Pancreas (tissue), 10 donors: ENCODE results near the gene KCNH8. TPM values are rescaled to one million over a fixed set of nuclear protein-coding genes. Genes with fewer than 3 reads are reported as not detected.

Experiments used
- ATAC-seq, 4 donors: fragments of 200-7000 bp; cut with Tn5 transposase; one replicate each; pipeline versions ENCODE4 v1.8.0 to v1.9.1; 2020; ENCODE audit warnings: mild to moderate bottlenecking in 4 of 4, moderate library complexity in 4 of 4
- DNase-seq, 6 donors: peaks; one replicate each; pipeline ENCODE4 v3.0.0-alpha.2; 2020
- FAIRE-seq: peaks from 2 replicates; lab custom pipeline; 2012; peaks lifted over from hg19 to GRCh38; lab: Jason Lieb, UNC
- H3K27ac ChIP-seq, 4 donors: fragments of 200-600 bp; sonication (generic); 1 replicate in 3 of 4; 2 replicates in 1 of 4; pipeline versions ENCODE4 v1.5.0 to v1.8.0; 2020
- H3K27me3 ChIP-seq, 4 donors: fragments of 200-600 bp; one replicate each; pipeline ENCODE4 v1.8.0; 2021
- H3K36me3 ChIP-seq, 3 donors: fragments of 200-600 bp; sonication (generic) in 1 of 3; one replicate each; pipeline versions ENCODE4 v1.5.0 to v1.8.0; 2020 to 2021
- H3K4me1 ChIP-seq, 3 donors: fragments of 200-600 bp; one replicate each; pipeline ENCODE4 v1.8.0; 2021
- H3K4me3 ChIP-seq, 4 donors: fragments of 200-600 bp; sonication (generic) in 2 of 4; one replicate each; pipeline versions ENCODE4 v1.5.0 to v1.8.0; 2020 to 2021
- H3K9me3 ChIP-seq, 4 donors: fragments of 200-600 bp; one replicate each; pipeline ENCODE4 v1.8.0; 2021
- CTCF ChIP-seq, 4 donors: fragments of 200-600 bp; sonication (generic) in 3 of 4; IDR thresholded peaks; one replicate each; pipeline versions ENCODE4 v1.5.0 to v1.8.0; 2021; ENCODE audit warnings: antibody characterized with exemption in 4 of 4
- WGBS, 2 donors: extraction: QIAGEN DNeasy Blood & Tissue Kit; methylation state at CpG; one replicate each; pipeline ENCODE4 v1.1.7; 2013; 5-methylcytosine and 5-hydroxymethylcytosine counted together
- intact Hi-C, 3 donors: fragments of 100-400 bp; cut with DNase I; formaldehyde crosslinking; loops; one replicate each; pipeline versions ENCODE4 v1.11.1 to v1.14.2; 2022
- polyA plus RNA-seq, 2 donors: library from polyadenylated mRNA; stranded (reverse); fragments of 200-250 nt; gene quantifications; one replicate each; pipeline ENCODE4 v1.2.3, GENCODE V29; 2013
- total RNA-seq, 6 donors: library from RNA; stranded (reverse); fragmentation: NEBNext Ultra II Directional in 4 of 6; extraction: Animal tissue kit (Norgen Biotek cat#: 25700) in 4 of 6; gene quantifications; one replicate each; pipeline versions ENCODE4 v1.2.1 to v1.2.4, GENCODE V29; 2021 to 2023
- donor health status: healthy with polysubstance abuse.
- donor health status: DM: no; HTN: no; CAD: no; lungs with moderate emphysema.
- donor health status: DM: no; HTN: no; CAD: no.
- donor health status: control.
- donor health status: control.
- donor health status: Bipolar disorder and iron deficiency.
- donor health status: DM: yes; HTN: yes; CAD: no.
- donor health status: DM: no; HTN: no; CAD: no.
- donor health status: DM: no; HTN: no; CAD: no.
- donor health status: DM: yes; HTN: yes; CAD: no.

The KCNH8 gene
- total and polyA plus RNA-seq, 8 donors, result 0.51 to 2.6 (median 1.0) TPM

- Histone ChIP-seq H3K9me3 (no peaks in the 10 kb centered on the region), H3K27me3 (no peaks in the 10 kb centered on the region), H3K27ac (no peak overlapping the region), H3K4me3 (no peak overlapping the region), H3K4me1 (no peaks in the 10 kb centered on the region), H3K36me3 (no peaks in the 10 kb centered on the region)
- no peak for FAIRE-seq
- TF ChIP-seq CTCF (IDR thresholded peaks at IDR 0.05), result no peak
- intact Hi-C loops, result no loop called here
- WGBS, 2 donors, result 88 to 91% methylated on average over 1 of the region's 1 CpG
- ATAC-seq, result no peak
- DNase-seq, result no peak
Observed at GRCh38 chr3:19522305-19522704, 374.0 kb downstream of the KCNH8 start.

- Histone ChIP-seq H3K27me3 (no peaks in the 10 kb centered on the region), H3K4me3 (no peak overlapping the region), H3K4me1 (no peaks in the 10 kb centered on the region), H3K9me3 (no peaks in the 10 kb centered on the region), H3K27ac (no peak overlapping the region), H3K36me3 (no peaks in the 10 kb centered on the region)
- DNase-seq (no peak), FAIRE-seq (no peak), ATAC-seq (no peak)
- WGBS, 2 donors, result 64 to 75% methylated on average over 3 of the region's 3 CpGs
- no peak for TF ChIP-seq CTCF (IDR thresholded peaks at IDR 0.05)
- intact Hi-C loops, result no loop called here
Observed at GRCh38 chr3:19526071-19526470, 377.8 kb downstream of the KCNH8 start.

- no peaks in the 10 kb centered on the region for H3K27me3 ChIP-seq
- no peaks in the 10 kb centered on the region for H3K9me3 ChIP-seq
- WGBS, 2 donors, result 74 to 89% methylated on average over 1 of the region's 1 CpG
- DNase-seq, result no peak
- no peaks in the 10 kb centered on the region for H3K4me1 ChIP-seq
- H3K27ac ChIP-seq, result no peak overlapping the region
- intact Hi-C loops, result no loop called here
- no peaks in the 10 kb centered on the region for H3K36me3 ChIP-seq
- no peak overlapping the region for H3K4me3 ChIP-seq
- no peak for ATAC-seq
- TF ChIP-seq CTCF (IDR thresholded peaks at IDR 0.05), result no peak
- no peak for FAIRE-seq
Observed at GRCh38 chr3:19527746-19528145, 379.4 kb downstream of the KCNH8 start.

GRCh38 chr3:19531426-19531825 lies 383.1 kb downstream of the KCNH8 start:
- FAIRE-seq (no peak), DNase-seq (no peak), ATAC-seq (no peak)
- no peak for TF ChIP-seq CTCF (IDR thresholded peaks at IDR 0.05)
- no peaks in the 10 kb centered on the region for H3K4me1 ChIP-seq
- no peaks in the 10 kb centered on the region for H3K27me3 ChIP-seq
- H3K27ac ChIP-seq, result no peak overlapping the region
- 71 to 86% methylated on average over 1 of the region's 1 CpG for WGBS, 2 donors
- H3K9me3 ChIP-seq, result no peaks in the 10 kb centered on the region
- intact Hi-C loops, result no loop called here
- H3K4me3 ChIP-seq, result no peak overlapping the region
- no peaks in the 10 kb centered on the region for H3K36me3 ChIP-seq

GRCh38 chr3:19539518-19540392 lies 391.4 kb downstream of the KCNH8 start:
- Histone ChIP-seq H3K27ac (no peak overlapping the region), H3K36me3 (no peaks in the 10 kb centered on the region), H3K9me3 (no peaks in the 10 kb centered on the region), H3K27me3 (no peaks in the 10 kb centered on the region), H3K4me1 (no peaks in the 10 kb centered on the region), H3K4me3 (no peak overlapping the region)
- no peak for DNase-seq
- 14 to 22% methylated on average over 2 of the region's 2 CpGs for WGBS, 2 donors
- no peak for FAIRE-seq
- intact Hi-C loops, result no loop called here
- TF ChIP-seq CTCF (IDR thresholded peaks at IDR 0.05), result no peak
- ATAC-seq, result no peak
